GM13977 (cell line): ENCODE measurements around the gene MYORG.

Experiments used
- DNase-seq: peaks from one replicate; pipeline ENCODE4 v3.0.0; 2012; ENCODE audit warnings: low spot score
- CTCF ChIP-seq: IDR thresholded peaks from 2 replicates; pipeline ENCODE4 v1.5.1; 2012; ENCODE audit warnings: mild to moderate bottlenecking, control low read depth; ENCODE audit not compliant: insufficient read depth; ENCODE audit errors: extremely low read depth, missing control alignments
- in situ Hi-C: fragments of 300-500 bp; cut with MboI; formaldehyde crosslinking; loops from one replicate; pipeline ENCODE4 v1.12.0; 2022; ENCODE audit warnings: low sequenced_read_pairs, low pct_unique_long_range_greater_than_20kb, mixed read lengths, inconsistent platforms; ENCODE audit not compliant: unreplicated experiment

Gene MYORG

GRCh38 chr9:34328500-34328986 lies 48.2 kb downstream of the MYORG start:
- DNase-seq, result no peak
- in situ Hi-C loops, result no loop called here
- TF ChIP-seq CTCF, result no peak

- in situ Hi-C loops, result no loop called here
- no peak for DNase-seq
- TF ChIP-seq CTCF, result no peak
Measured at GRCh38 chr9:34326690-34327089, 50.0 kb downstream of the MYORG start.

DNA sequence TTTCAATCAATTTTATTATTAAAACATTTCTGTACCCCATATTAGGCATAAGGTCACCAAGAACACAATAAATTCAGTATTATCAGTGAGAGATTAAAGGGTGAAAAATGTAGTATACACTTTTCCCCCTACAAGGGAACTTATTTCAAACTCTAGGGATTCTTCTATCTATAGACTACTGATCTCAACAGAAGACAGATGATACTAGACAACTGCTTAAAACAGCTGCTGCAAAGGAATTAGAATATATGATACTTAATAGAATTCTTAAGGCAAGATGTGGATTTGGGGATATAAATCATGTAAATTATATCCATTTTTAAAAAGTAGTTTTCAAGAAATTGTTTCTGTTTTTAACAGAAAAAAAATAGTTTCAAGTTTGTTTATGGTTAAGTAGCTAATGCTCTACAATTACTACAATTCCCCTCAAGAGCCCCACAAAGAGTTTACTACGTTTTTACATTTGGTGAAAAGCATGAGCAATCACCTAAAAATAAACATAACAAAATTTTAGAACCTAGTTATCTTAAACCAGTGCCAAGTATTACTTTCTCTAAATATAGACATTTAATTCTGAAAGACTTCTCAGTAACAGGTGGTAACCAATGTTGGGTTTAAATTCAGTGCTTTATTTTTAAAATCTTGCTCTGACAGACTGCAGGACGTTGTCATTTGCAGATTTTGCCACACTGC lies 53.7 kb downstream of the MYORG start:
- no peak for DNase-seq
- TF ChIP-seq CTCF, result no peak
- in situ Hi-C loops, result no loop called here

DNA sequence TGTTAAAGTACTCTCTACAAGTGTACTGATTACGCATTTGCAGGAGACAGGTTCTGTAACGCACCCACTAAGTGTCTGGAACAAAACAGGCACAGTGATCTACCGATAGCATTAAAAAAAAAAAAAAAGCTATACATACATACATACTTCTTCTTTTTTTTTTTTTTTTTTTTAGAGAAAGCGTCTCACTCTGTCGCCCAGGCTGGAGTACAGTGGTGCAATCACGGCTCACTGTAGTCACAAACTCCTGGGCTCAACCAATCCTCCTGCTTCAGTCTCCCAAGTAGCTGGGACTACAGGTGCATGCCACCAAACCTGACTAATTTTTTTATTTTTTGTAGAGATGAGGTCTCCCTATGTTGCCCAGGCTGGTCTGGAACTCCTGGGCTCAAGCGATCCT lies 55.2 kb downstream of the MYORG start:
- no peak for TF ChIP-seq CTCF
- no peak for DNase-seq
- in situ Hi-C loops, result no loop called here

DNA sequence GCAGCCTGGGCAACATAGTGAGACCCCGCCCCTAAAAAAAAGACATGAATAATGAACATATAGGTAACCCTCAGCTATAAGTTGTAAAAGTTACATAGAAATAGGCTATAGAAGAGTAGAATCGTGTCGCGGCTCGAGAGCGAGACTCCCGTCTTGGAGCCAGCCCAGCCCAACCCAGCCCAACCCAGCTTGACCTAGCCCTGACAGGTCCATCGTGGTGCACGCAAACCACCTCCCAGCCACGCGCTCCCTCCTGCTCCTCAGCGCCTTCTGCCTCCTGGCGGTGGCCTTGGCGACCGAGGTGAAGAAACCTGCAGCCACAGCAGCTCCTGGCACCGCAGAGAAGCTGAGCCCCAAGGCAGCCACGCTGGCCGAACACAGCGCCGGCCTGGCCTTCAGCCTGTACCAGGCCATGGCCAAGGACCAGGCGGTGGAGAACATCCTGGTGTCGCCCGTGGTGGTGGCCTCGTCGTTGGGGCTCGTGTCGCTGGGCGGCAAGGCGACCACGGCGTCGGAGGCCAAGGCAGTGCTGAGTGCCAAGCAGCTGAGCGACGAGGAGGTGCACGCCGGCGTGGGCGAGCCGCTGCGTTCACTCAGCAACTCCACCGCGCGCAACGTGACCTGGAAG lies 58.4 kb downstream of the MYORG start:
- TF ChIP-seq CTCF, result no peak
- in situ Hi-C loops, result no loop called here
- DNase-seq, result no peak

GRCh38 chr9:34317436-34317835 lies 59.3 kb downstream of the MYORG start:
- DNase-seq, result no peak
- TF ChIP-seq CTCF, result no peak
- in situ Hi-C loops, result no loop called here
